ENCODE measurements around the gene ARPP19. TPM values are rescaled to one million over a fixed set of nuclear protein-coding genes. Genes with fewer than 3 reads are reported as not detected.

Gene ARPP19
- polyA plus RNA-seq, 1 donor from 2014 or later, result 254 TPM

DNA sequence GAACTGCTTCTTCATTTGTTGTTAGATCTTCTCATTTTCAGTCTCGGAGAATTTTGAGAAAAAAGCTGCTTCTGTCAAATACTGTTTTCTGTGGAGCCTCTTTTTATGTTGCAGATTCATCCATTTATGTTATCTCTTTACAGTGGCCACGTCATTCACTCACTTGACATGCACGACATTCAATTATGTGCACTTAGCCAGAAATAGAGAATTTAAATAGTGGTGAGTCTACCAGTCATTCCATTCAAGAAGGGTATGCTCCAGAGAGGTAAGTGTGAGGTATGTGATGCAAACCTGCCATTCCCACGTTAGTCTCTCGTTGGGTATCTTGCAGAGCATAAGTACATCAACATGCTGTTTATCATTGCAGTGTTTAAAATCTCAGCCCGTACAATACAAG is 9.8 kb downstream of the ARPP19 start:
- H3K27me3 ChIP-seq (ENCODE audit: insufficient read depth, low read depth, low read length), result no peaks in the 10 kb centered on the region
- no peaks in the 10 kb centered on the region for H3K36me3 ChIP-seq (ENCODE audit: insufficient read depth, low read length)
- H3K9me3 ChIP-seq (ENCODE audit: low read length), result no peaks in the 10 kb centered on the region
- H3K4me3 ChIP-seq (ENCODE audit: low read length), result peak overlapping the region; percentile 24
- no peaks in the 10 kb centered on the region for H3K9me2 ChIP-seq (ENCODE audit: insufficient read depth, low read length)
- no peaks in the 10 kb centered on the region for H3F3A ChIP-seq (ENCODE audit: insufficient read depth, low read length, poor library complexity, severe bottlenecking)
- TF ChIP-seq REST (IDR thresholded peaks at IDR 0.05; ENCODE audit: borderline replicate concordance) (no peak), POLR2AphosphoS5 (IDR thresholded peaks at IDR 0.05) (peak; percentile 48), EP300 (conservative IDR thresholded peaks at IDR 0.05; ENCODE audit: poor library complexity, severe bottlenecking) (peak; percentile 68)
- no peak overlapping the region for H2AFZ ChIP-seq (ENCODE audit: low read depth, low read length)
- H4K20me1 ChIP-seq (ENCODE audit: insufficient read depth), result no peaks in the 10 kb centered on the region
- H3K27ac ChIP-seq (ENCODE audit: low read length), result peak overlapping the region; percentile 55
- no peak overlapping the region for H3K4me2 ChIP-seq (ENCODE audit: low read length)
- H3K9ac ChIP-seq (ENCODE audit: low read length), result no peak overlapping the region
- H3K79me2 ChIP-seq (replicated peaks; ENCODE audit: insufficient read depth, low read length), result peaks cover 95% of the 10 kb centered on the region

- Histone ChIP-seq H3K36me3 (ENCODE audit: insufficient read depth, low read length) (no peaks in the 10 kb centered on the region), H3K27ac (ENCODE audit: low read length) (no peak overlapping the region), H3K4me2 (ENCODE audit: low read length) (no peak overlapping the region), H3K9ac (ENCODE audit: low read length) (no peak overlapping the region), H3K4me3 (ENCODE audit: low read length) (no peak overlapping the region), H3K9me3 (ENCODE audit: low read length) (no peaks in the 10 kb centered on the region), H3K79me2 (replicated peaks; ENCODE audit: insufficient read depth, low read length) (peaks cover 87% of the 10 kb centered on the region), H4K20me1 (ENCODE audit: insufficient read depth) (no peaks in the 10 kb centered on the region), H3F3A (ENCODE audit: insufficient read depth, low read length, poor library complexity, severe bottlenecking) (no peaks in the 10 kb centered on the region), H3K27me3 (ENCODE audit: insufficient read depth, low read depth, low read length) (no peaks in the 10 kb centered on the region), H3K9me2 (ENCODE audit: insufficient read depth, low read length) (no peaks in the 10 kb centered on the region), H2AFZ (ENCODE audit: low read depth, low read length) (no peak overlapping the region)
- TF ChIP-seq CTCF (IDR thresholded peaks at IDR 0.05; ENCODE audit: poor library complexity, severe bottlenecking), result no peak
- no peak for TF ChIP-seq POLR2AphosphoS5 (IDR thresholded peaks at IDR 0.05)
- TF ChIP-seq RAD21 (conservative IDR thresholded peaks at IDR 0.05), result no peak
- no peak for TF ChIP-seq EZH2 (IDR thresholded peaks at IDR 0.05; ENCODE audit: borderline replicate concordance, insufficient read depth, low read length, poor library complexity, severe bottlenecking)
- no peak for TF ChIP-seq EP300 (conservative IDR thresholded peaks at IDR 0.05; ENCODE audit: poor library complexity, severe bottlenecking)
- no peak for TF ChIP-seq TAF1 (IDR thresholded peaks at IDR 0.05; ENCODE audit: low read depth)
- TF ChIP-seq SMC3 (conservative IDR thresholded peaks at IDR 0.05; ENCODE audit: poor library complexity), result no peak
- no peak for TF ChIP-seq MXI1 (conservative IDR thresholded peaks at IDR 0.05; ENCODE audit: poor library complexity, severe bottlenecking)
- TF ChIP-seq REST (IDR thresholded peaks at IDR 0.05; ENCODE audit: borderline replicate concordance), result no peak
Measured at GRCh38 chr15:52558196-52558595, 10.6 kb downstream of the ARPP19 start.
